GM21360 (cell line): ENCODE measurements around the gene CDC40.
"Not testable (repeated sequence)": the region's sequence is repeated elsewhere in the genome, so short reads cannot be mapped to it uniquely, and the experiment has no call there.

Experiments used
- ATAC-seq: cut with Tn5 transposase; IDR thresholded peaks from one replicate; pipeline ENCODE4 v1.9.1; 2021; ENCODE audit warnings: mild to moderate bottlenecking, moderate library complexity; ENCODE audit not compliant: unreplicated experiment

Gene CDC40

GRCh38 chr6:110269623-110270022 lies 89.4 kb downstream of the CDC40 start:
- no peak for ATAC-seq

DNA sequence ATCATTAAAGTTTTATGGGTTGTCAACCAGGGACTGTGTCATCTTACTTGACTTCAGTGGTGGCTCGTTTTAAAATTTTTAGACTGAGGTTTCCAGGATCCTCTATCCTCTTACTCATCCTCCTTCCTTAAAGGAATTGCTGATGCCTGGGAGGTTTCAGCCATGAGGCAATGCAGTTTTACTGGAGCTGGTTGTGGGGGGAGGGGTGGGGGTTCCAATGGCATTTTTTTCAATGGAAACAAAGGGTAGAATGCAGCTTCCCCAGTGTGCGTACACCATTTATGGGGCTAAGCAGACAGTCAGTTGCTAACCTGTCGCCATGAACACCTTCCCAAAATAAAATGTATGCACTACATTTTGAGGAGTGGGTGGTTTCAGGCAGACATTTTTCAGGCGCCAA lies 89.9 kb downstream of the CDC40 start:
- ATAC-seq: no peak

GRCh38 chr6:110271732-110272022 lies 91.5 kb downstream of the CDC40 start:
- no peak for ATAC-seq

DNA sequence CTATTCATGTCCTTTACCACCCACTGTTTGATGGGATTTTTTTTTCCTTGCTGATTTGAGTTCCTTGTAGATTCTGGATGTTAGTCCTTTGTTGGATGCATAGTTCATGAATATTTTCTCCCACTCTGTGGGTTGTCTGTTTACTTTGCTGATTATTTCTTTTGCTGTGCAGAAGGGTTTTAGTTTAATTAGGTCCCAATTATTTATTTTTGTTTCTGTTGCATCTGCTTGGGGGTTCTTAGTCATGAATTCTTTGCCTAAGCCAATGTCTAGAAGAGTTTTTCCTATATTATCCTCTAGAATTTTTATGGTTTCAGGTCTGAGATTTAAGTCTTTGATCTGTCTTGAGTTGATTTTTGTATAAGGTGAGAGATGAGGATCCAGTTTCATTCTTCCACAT lies 92.6 kb downstream of the CDC40 start:
- not testable (repeated sequence) for ATAC-seq

GRCh38 chr6:110277100-110277665 lies 97.0 kb downstream of the CDC40 start:
- no peak for ATAC-seq
